Vagina (tissue), 2 donors: ENCODE measurements around the gene NDUFAF8. TPM values are rescaled to one million over a fixed set of nuclear protein-coding genes. Genes with fewer than 3 reads are reported as not detected.

Experiments used
- DNase-seq, 2 donors: peaks; one replicate each; pipeline ENCODE4 v3.0.0-alpha.2; 2017; ENCODE audit errors: extremely low spot score in 2 of 2
- H3K27ac ChIP-seq: fragments of 200-600 bp; sonication (generic); one replicate; pipeline ENCODE4 v1.5.1; 2019
- H3K27me3 ChIP-seq: fragments of 200-600 bp; sonication (generic); one replicate; pipeline ENCODE4 v1.5.1; 2019
- H3K36me3 ChIP-seq, 2 donors: fragments of 200-600 bp; sonication (generic); one replicate each; pipeline ENCODE4 v1.5.1; 2017 to 2019
- H3K4me1 ChIP-seq: fragments of 200-600 bp; sonication (generic); one replicate; pipeline ENCODE4 v1.5.1; 2019
- H3K4me3 ChIP-seq, 2 donors: fragments of 200-600 bp; sonication (generic); 1 replicate in 1 of 2; 2 replicates in 1 of 2; pipeline ENCODE4 v1.5.1; 2016 to 2019
- H3K9me3 ChIP-seq: fragments of 200-600 bp; sonication (generic); one replicate; pipeline ENCODE4 v1.5.1; 2019
- CTCF ChIP-seq, 3 experiments: fragments of 450-650 bp in 2 of 3; fragments of 200-600 bp in 1 of 3; sonication (generic) in 1 of 3; IDR thresholded peaks; one replicate each; pipeline ENCODE4 v1.5.1; 2017 to 2019; ENCODE audit warnings: antibody characterized with exemption in 3 of 3, mild to moderate bottlenecking in 2 of 3, moderate library complexity in 2 of 3
- POLR2A ChIP-seq, 2 donors: fragments of 450-650 bp; IDR thresholded peaks; one replicate each; pipeline ENCODE4 v1.6.1; 2017; ENCODE audit warnings: antibody characterized with exemption in 2 of 2, mild to moderate bottlenecking in 2 of 2, moderate library complexity in 2 of 2
- POLR2AphosphoS5 ChIP-seq, 2 donors: sonication (generic); formaldehyde crosslinking; IDR thresholded peaks; one replicate each; pipeline ENCODE4 v1.9.0; 2017; ENCODE audit warnings: antibody characterized with exemption in 2 of 2, mild to moderate bottlenecking in 2 of 2, low read depth in 1 of 2; ENCODE audit not compliant: insufficient read depth in 1 of 2
- intact Hi-C: fragments of 100-400 bp; cut with DNase I; formaldehyde crosslinking; loops from one replicate; pipeline ENCODE4 v1.15.1; 2023
- total RNA-seq: library from RNA; depleted of rRNA; stranded (reverse); fragments of >200 nt; gene quantifications from one replicate; pipeline ENCODE4 v1.2.3, GENCODE V29; 2016

NDUFAF8 gene
- total RNA-seq, 1 donor from 2014 or later: 52.5 TPM

DNA sequence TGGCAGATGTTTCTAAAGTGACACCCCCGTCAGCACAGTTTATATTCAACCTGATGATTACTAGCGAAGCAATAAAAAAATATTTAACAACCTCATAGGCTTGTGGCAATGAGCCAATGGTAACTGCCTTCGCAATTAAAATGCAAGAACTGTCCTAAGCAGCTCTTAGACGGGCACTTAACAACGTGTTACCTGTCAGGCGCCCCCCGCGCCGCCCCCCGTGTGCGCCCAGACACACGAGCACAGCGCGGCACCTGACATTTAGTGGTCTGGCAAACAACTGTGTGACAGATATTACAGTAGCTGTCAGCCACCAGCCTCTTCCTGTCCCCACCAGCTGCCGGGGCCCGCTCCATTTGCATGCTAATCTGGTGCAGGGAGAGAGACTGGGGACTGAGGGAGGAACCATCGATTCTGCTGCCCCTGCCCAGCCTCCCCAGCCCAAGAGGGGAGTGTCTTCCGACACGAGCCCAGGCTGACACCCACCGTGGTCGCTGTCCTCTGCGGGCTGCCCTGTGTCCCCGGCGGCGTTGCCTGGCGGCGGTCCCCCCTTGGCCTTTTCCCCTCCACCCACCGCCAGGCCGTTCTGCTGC is 12.7 kb downstream of the NDUFAF8 start:
- intact Hi-C loops: loop anchor here (10.0 kb wide), 1 partner anchor 343 kb away; no protein-coding TSS in a partner anchor
- Histone ChIP-seq H3K27me3 (no peaks in the 10 kb centered on the region), H3K27ac (no peak overlapping the region), H3K4me3 (no peak overlapping the region), H3K9me3 (no peaks in the 10 kb centered on the region), H3K4me1 (peaks cover 24% of the 10 kb centered on the region), H3K36me3 (peaks cover 0 to 12% of the 10 kb centered on the region in 2 donors)
- TF ChIP-seq CTCF (IDR thresholded peaks at IDR 0.05) (no peak), POLR2A (IDR thresholded peaks at IDR 0.05) (no peak), POLR2AphosphoS5 (IDR thresholded peaks at IDR 0.05; ENCODE audit: insufficient read depth in 1 of 2, low read depth in 1 of 2) (no peak)
- no peak for DNase-seq

DNA sequence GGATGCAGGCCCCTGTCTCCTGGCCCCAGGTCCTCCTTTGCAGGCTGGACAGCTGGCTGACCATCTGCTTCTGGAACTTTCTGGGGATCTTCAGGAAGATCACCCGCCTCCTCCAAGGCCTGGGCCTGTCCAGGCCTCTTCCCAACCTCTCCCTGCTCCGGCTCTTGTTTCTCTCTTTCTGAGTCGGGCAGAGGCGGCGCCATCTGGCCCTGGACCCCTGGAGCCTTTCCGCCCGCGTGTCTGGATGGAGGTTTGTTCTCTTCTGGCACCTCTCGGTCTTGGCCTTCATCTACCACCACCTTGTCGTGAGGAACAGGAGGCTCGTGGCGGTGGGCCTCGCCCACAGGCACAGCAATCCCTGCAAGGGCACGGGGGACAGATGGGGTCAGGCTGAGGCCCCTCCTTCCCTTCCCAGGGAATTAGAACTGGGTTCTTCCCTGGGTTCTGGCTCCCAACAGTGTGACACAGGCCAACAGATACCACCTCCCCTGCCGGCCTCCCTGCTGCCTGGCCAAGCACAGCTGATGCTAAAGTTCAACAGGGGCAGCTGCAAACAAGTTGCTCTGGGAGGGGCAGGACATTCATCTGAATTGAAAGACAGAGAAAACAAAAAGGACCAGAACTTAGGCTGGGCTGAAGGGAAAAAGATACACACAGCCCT is 13.3 kb downstream of the NDUFAF8 start:
- H3K9me3 ChIP-seq: no peaks in the 10 kb centered on the region
- intact Hi-C loops: loop anchor here (10.0 kb wide), 1 partner anchor 342 kb away; no protein-coding TSS in a partner anchor
- DNase-seq: no peak
- H3K36me3 ChIP-seq: peaks cover 0 to 12% of the 10 kb centered on the region in 2 donors
- H3K27ac ChIP-seq: no peak overlapping the region
- H3K27me3 ChIP-seq: no peaks in the 10 kb centered on the region
- H3K4me3 ChIP-seq: no peak overlapping the region
- TF ChIP-seq CTCF (IDR thresholded peaks at IDR 0.05) (no peak), POLR2A (IDR thresholded peaks at IDR 0.05) (no peak), POLR2AphosphoS5 (IDR thresholded peaks at IDR 0.05; ENCODE audit: insufficient read depth in 1 of 2, low read depth in 1 of 2) (no peak)
- H3K4me1 ChIP-seq: peaks cover 24% of the 10 kb centered on the region

GRCh38 chr17:81252987-81253329 is 13.8 kb downstream of the NDUFAF8 start:
- Histone ChIP-seq H3K36me3 (peaks cover 0 to 12% of the 10 kb centered on the region in 2 donors), H3K27me3 (no peaks in the 10 kb centered on the region), H3K4me3 (no peak overlapping the region), H3K27ac (no peak overlapping the region), H3K4me1 (peaks cover 24% of the 10 kb centered on the region), H3K9me3 (no peaks in the 10 kb centered on the region)
- TF ChIP-seq CTCF (IDR thresholded peaks at IDR 0.05): no peak
- TF ChIP-seq POLR2A (IDR thresholded peaks at IDR 0.05): no peak
- no peak for TF ChIP-seq POLR2AphosphoS5 (IDR thresholded peaks at IDR 0.05; ENCODE audit: insufficient read depth in 1 of 2, low read depth in 1 of 2)
- intact Hi-C loops: loop anchor here (10.0 kb wide), 1 partner anchor 342 kb away; no protein-coding TSS in a partner anchor
- no peak for DNase-seq

DNA sequence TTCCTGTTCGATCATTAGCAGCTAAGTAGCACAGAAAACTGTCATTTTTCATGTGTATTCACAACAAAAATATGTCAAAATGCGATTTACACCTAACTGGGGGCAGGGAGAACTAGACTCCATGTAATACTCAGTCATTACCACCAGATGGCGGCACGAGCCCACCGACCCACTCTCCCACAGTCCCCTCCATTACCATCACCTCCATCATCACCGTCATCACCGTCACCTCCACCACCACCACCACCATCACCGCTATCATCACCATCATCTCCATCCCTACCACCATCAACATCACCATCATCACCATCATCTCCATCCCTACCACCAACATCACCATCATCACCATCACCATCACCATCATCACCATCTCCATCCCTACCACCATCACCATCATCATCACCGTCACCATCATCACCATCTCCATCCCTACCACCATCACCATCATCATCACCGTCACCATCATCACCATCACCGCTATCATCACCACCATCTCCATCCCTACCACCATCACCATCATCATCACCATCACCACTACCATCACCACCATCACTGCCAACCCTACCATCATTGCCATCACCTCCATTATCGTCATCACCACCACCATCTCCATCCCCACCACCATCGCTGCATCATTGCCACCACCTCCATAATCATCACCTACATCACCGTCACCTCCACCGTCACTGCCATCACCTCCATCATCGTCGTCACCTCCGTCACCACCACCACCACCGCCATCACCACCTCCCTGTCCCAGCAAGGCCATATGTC is 14.4 kb downstream of the NDUFAF8 start:
- intact Hi-C loops: loop anchor here (2.0 to 10.0 kb wide), 2 partner anchors 229 to 341 kb away; no protein-coding TSS in a partner anchor
- peaks cover 0 to 12% of the 10 kb centered on the region in 2 donors for H3K36me3 ChIP-seq
- peaks cover 24% of the 10 kb centered on the region for H3K4me1 ChIP-seq
- no peak for DNase-seq
- no peaks in the 10 kb centered on the region for H3K9me3 ChIP-seq
- no peaks in the 10 kb centered on the region for H3K27me3 ChIP-seq
- H3K27ac ChIP-seq: no peak overlapping the region
- TF ChIP-seq CTCF (IDR thresholded peaks at IDR 0.05) (peak; percentile 82 to 97 (median 90)), POLR2A (IDR thresholded peaks at IDR 0.05) (no peak), POLR2AphosphoS5 (IDR thresholded peaks at IDR 0.05; ENCODE audit: insufficient read depth in 1 of 2, low read depth in 1 of 2) (no peak)
- H3K4me3 ChIP-seq: no peak overlapping the region
